ENCODE results near the gene CADPS2. TPM values are rescaled to one million over a fixed set of nuclear protein-coding genes. Genes with fewer than 3 reads are reported as not detected.
A peak's percentile ranks its signal among the peaks of the same experiment; 100 is the strongest.

Gene CADPS2
- 6.8 and 8.8 TPM in 2 replicates for total RNA-seq

GRCh38 chr7:122886357-122887081 is at the start of gene CADPS2:
CADPS2 (minus strand) TSS chr7:122886460; CDS start chr7:122886337, 123 bp downstream.
- peak within 1 kb of the TSS; percentile 86 for H3K4me3 ChIP-seq (ENCODE audit: low read depth, low read length)
- H3K36me3 ChIP-seq (ENCODE audit: control insufficient read depth, insufficient read depth, low read length), result no peaks in the 10 kb centered on the region
- no peak for TF ChIP-seq CTCF (IDR thresholded peaks at IDR 0.05; ENCODE audit: insufficient read depth, low read length, poor library complexity, severe bottlenecking)
- no peaks in the 10 kb centered on the region for H3K27me3 ChIP-seq (ENCODE audit: control insufficient read depth, insufficient read depth, low read length)
- DNase-seq (ENCODE audit: low read depth), result peak; percentile 42

GRCh38 chr7:122935620-122936019 is 49.4 kb upstream of the CADPS2 start:
- Histone ChIP-seq H3K27me3 (ENCODE audit: control insufficient read depth, insufficient read depth, low read length) (no peaks in the 10 kb centered on the region), H3K4me3 (ENCODE audit: low read depth, low read length) (no peak overlapping the region), H3K36me3 (ENCODE audit: control insufficient read depth, insufficient read depth, low read length) (no peaks in the 10 kb centered on the region)
- TF ChIP-seq CTCF (IDR thresholded peaks at IDR 0.05; ENCODE audit: insufficient read depth, low read length, poor library complexity, severe bottlenecking), result no peak
- no peak for DNase-seq (ENCODE audit: low read depth)

- Histone ChIP-seq H3K4me3 (ENCODE audit: low read depth, low read length) (no peak overlapping the region), H3K36me3 (ENCODE audit: control insufficient read depth, insufficient read depth, low read length) (no peaks in the 10 kb centered on the region), H3K27me3 (ENCODE audit: control insufficient read depth, insufficient read depth, low read length) (no peaks in the 10 kb centered on the region)
- DNase-seq (ENCODE audit: low read depth), result no peak
- TF ChIP-seq CTCF (IDR thresholded peaks at IDR 0.05; ENCODE audit: insufficient read depth, low read length, poor library complexity, severe bottlenecking), result no peak
These were observed 33.5 kb upstream of the CADPS2 start for GRCh38 chr7:122919643-122920181.

- TF ChIP-seq CTCF (IDR thresholded peaks at IDR 0.05; ENCODE audit: insufficient read depth, low read length, poor library complexity, severe bottlenecking), result no peak
- Histone ChIP-seq H3K36me3 (ENCODE audit: control insufficient read depth, insufficient read depth, low read length) (no peaks in the 10 kb centered on the region), H3K4me3 (ENCODE audit: low read depth, low read length) (no peak overlapping the region), H3K27me3 (ENCODE audit: control insufficient read depth, insufficient read depth, low read length) (no peaks in the 10 kb centered on the region)
- no peak for DNase-seq (ENCODE audit: low read depth)
These were observed 28.6 kb upstream of the CADPS2 start for GRCh38 chr7:122914812-122915211.

GRCh38 chr7:122913608-122914007 is 27.3 kb upstream of the CADPS2 start:
- Histone ChIP-seq H3K4me3 (ENCODE audit: low read depth, low read length) (no peak overlapping the region), H3K36me3 (ENCODE audit: control insufficient read depth, insufficient read depth, low read length) (no peaks in the 10 kb centered on the region), H3K27me3 (ENCODE audit: control insufficient read depth, insufficient read depth, low read length) (no peaks in the 10 kb centered on the region)
- DNase-seq (ENCODE audit: low read depth), result no peak
- TF ChIP-seq CTCF (IDR thresholded peaks at IDR 0.05; ENCODE audit: insufficient read depth, low read length, poor library complexity, severe bottlenecking), result no peak
